ENCODE results near the gene MAFB. TPM values are rescaled to one million over a fixed set of nuclear protein-coding genes. Genes with fewer than 3 reads are reported as not detected.

MAFB gene
- total RNA-seq, 4 donors from 2014 or later = 17.0 to 66.9 (median 28.7) TPM

DNA sequence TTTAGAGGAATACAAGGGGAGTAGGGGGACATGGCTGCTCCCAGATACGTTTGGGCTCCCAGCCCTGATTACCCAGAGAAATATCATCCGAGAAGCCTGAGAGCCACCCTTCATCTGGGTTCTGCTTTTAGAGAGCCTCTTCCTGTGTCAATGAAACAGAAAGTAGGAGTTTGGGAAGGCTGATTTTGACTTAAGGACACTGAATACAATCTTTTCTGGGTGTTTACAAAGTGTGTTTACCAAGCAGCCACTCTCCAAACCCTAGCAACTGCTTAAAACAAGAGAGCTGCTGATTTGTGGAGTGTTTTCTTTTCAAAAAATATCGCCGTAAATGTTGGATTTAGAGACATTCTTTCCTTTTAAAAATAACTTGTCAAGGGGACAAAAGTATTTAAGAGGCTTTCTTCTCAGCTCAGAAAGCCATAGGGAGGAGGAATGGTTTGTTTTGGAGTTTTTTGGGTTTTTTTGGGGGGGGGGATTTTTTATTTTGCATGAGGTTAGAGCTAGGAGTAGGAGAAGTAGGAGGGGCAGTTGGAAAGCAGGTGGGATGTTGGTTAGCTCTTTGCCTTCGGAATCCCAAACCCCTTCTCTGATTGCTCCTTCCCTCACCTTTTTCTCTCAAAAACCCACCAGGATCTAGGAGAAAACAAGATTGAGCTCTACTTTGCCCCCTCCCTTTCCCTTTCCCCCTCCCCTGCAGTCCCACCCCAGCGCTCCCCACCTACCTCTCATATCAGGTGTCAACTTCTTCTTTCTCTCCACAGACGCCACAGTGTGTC, 12.4 kb downstream of the MAFB start:
- no peaks in the 10 kb centered on the region for H3K36me3 ChIP-seq
- WGBS, 2 donors (ENCODE audit: low coverage in 1 of 2) = 37 to 45% methylated on average over 4 to 7 of the region's 7 CpGs
- H3K27ac ChIP-seq = no peak overlapping the region
- ATAC-seq = no peak
- no peaks in the 10 kb centered on the region for H3K4me1 ChIP-seq
- TF ChIP-seq POLR2AphosphoS5 (IDR thresholded peaks at IDR 0.05) (no peak), EP300 (IDR thresholded peaks at IDR 0.05) (no peak), POLR2A (IDR thresholded peaks at IDR 0.05) (no peak), CTCF (IDR thresholded peaks at IDR 0.05) (no peak)
- peaks cover 14% of the 10 kb centered on the region for H3K27me3 ChIP-seq
- no peaks in the 10 kb centered on the region for H3K9me3 ChIP-seq
- no peak overlapping the region for H3K4me3 ChIP-seq

DNA sequence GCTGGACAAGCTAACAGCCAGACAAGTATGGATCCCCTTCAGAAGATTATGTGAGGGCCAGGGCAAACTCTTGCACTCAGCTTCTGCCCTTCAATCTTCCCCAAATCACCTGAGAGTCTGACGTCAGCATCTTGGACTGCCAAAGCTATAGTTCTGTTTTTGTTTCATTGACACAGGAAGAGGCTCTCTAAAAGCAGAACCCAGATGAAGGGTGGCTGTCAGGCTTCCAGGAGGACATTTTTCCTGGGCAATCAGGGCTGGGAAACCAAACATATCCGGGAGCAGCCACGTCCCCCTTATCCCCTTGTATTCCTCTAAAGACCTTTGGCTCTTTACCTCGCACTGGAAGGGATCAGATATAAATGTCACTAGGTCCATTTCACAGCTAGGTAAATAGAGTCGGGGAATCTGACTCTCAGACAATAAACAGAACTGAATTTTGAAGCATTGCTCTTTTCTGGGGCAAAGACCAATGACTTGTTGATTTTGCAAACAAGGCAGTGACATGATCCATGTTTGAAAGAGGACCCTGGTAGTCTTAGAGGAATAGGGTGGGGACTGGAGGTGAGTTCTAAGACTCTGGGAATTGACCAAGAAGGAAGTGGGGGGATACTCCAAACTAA, 13.3 kb downstream of the MAFB start:
- no peak overlapping the region for H3K27ac ChIP-seq
- no peak overlapping the region for H3K4me3 ChIP-seq
- WGBS, 2 donors (ENCODE audit: low coverage in 1 of 2) = 48% methylated on average over 3 of the region's 5 CpGs; no CpG with 5 or more reads in 1 of the 2 donors
- H3K9me3 ChIP-seq = no peaks in the 10 kb centered on the region
- no peak for TF ChIP-seq POLR2AphosphoS5 (IDR thresholded peaks at IDR 0.05)
- no peak for TF ChIP-seq CTCF (IDR thresholded peaks at IDR 0.05)
- no peak for TF ChIP-seq EP300 (IDR thresholded peaks at IDR 0.05)
- no peak for TF ChIP-seq POLR2A (IDR thresholded peaks at IDR 0.05)
- H3K27me3 ChIP-seq = peaks cover 16% of the 10 kb centered on the region
- no peak for ATAC-seq
- H3K4me1 ChIP-seq = no peaks in the 10 kb centered on the region
- no peaks in the 10 kb centered on the region for H3K36me3 ChIP-seq

- ATAC-seq = no peak
- Histone ChIP-seq H3K4me3 (no peak overlapping the region), H3K9me3 (no peaks in the 10 kb centered on the region), H3K27me3 (peaks cover 16% of the 10 kb centered on the region), H3K27ac (no peak overlapping the region), H3K4me1 (no peaks in the 10 kb centered on the region), H3K36me3 (no peaks in the 10 kb centered on the region)
- TF ChIP-seq EP300 (IDR thresholded peaks at IDR 0.05) (no peak), POLR2AphosphoS5 (IDR thresholded peaks at IDR 0.05) (no peak), CTCF (IDR thresholded peaks at IDR 0.05) (no peak), POLR2A (IDR thresholded peaks at IDR 0.05) (no peak)
These were observed 15.6 kb downstream of the MAFB start for GRCh38 chr20:40673442-40673841.

DNA sequence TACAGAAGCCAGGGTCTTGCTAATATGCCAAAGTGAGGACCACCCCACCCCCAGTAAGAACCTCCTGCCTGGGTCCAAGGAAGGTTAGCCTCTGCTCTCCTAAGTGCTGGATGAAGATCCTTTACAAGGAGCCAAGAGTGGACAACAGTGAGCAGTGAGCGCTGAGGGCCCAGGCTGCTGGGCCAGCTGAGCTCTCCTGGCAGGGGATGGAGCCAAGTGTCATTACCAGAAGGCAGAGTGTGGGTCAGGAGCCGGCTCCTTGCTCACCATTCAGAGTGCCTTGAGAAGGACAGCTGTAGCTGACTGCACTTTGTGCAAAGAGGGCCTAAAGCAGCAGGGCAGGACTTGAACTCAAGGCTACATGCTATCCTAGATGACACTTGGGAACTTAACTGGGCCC, 16.9 kb downstream of the MAFB start:
- no peak overlapping the region for H3K27ac ChIP-seq
- TF ChIP-seq POLR2A (IDR thresholded peaks at IDR 0.05) = no peak
- TF ChIP-seq POLR2AphosphoS5 (IDR thresholded peaks at IDR 0.05) = no peak
- no peak for TF ChIP-seq CTCF (IDR thresholded peaks at IDR 0.05)
- no peak for TF ChIP-seq EP300 (IDR thresholded peaks at IDR 0.05)
- H3K27me3 ChIP-seq = peaks cover 16% of the 10 kb centered on the region
- ATAC-seq = no peak
- H3K4me1 ChIP-seq = no peaks in the 10 kb centered on the region
- WGBS, 2 donors (ENCODE audit: low coverage in 1 of 2) = 100% methylated on average over 1 of the region's 2 CpGs; no CpG with 5 or more reads in 1 of the 2 donors
- H3K9me3 ChIP-seq = no peaks in the 10 kb centered on the region
- H3K4me3 ChIP-seq = no peak overlapping the region
- no peaks in the 10 kb centered on the region for H3K36me3 ChIP-seq

DNA sequence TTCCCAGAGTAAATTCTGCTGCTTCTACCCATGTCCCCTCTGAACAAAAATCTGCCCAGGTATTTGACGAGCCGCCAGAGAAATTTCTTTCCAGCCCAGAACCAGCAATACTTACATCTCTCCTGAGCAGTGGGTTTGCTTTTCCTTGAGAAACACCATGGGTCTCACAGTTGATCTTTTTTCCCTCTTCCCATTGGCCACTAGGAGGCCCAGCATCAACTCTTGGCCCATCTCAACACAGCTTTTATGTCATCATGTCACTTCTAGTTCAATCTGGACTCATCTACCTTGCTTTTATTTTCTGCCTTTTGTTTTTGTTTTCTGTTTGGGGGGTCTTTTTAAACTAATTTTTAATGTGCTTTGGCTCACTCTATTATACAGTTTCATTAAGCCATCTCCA, 18.8 kb downstream of the MAFB start:
- H3K27me3 ChIP-seq = peaks cover 16% of the 10 kb centered on the region
- H3K4me3 ChIP-seq = no peak overlapping the region
- ATAC-seq = no peak
- no peaks in the 10 kb centered on the region for H3K9me3 ChIP-seq
- no peak for TF ChIP-seq EP300 (IDR thresholded peaks at IDR 0.05)
- no peak for TF ChIP-seq POLR2A (IDR thresholded peaks at IDR 0.05)
- no peak for TF ChIP-seq CTCF (IDR thresholded peaks at IDR 0.05)
- TF ChIP-seq POLR2AphosphoS5 (IDR thresholded peaks at IDR 0.05) = no peak
- no peak overlapping the region for H3K27ac ChIP-seq
- WGBS, 2 donors (ENCODE audit: low coverage in 1 of 2) = 90 to 100% methylated on average over 2 of the region's 2 CpGs
- H3K4me1 ChIP-seq = no peaks in the 10 kb centered on the region
- no peaks in the 10 kb centered on the region for H3K36me3 ChIP-seq
